HepG2 (cell line): Measurements from ENCODE around the gene MSMO1. TPM values are rescaled to one million over a fixed set of nuclear protein-coding genes. Genes with fewer than 3 reads are reported as not detected.

Experiments
- AKAP8 ChIP-seq: sonication (generic); formaldehyde crosslinking; IDR thresholded peaks from 2 replicates; pipeline ENCODE4 v1.5.1; 2020; ENCODE audit warnings: mild to moderate bottlenecking, missing genetic modification reagents
- HCFC1 ChIP-seq: fragments of 150-350 bp; IDR thresholded peaks from 2 replicates; pipeline ENCODE4 v1.6.1; 2014; ENCODE audit warnings: low read depth, low read length
- JUN ChIP-seq: sonication (generic); formaldehyde crosslinking; IDR thresholded peaks from 2 replicates; pipeline ENCODE4 v1.4.0; 2020; ENCODE audit warnings: mild to moderate bottlenecking, missing genetic modification reagents
- KLF11 ChIP-seq: IDR thresholded peaks from 2 replicates; pipeline ENCODE4 v1.6.1; 2016; ENCODE audit warnings: missing compliant biosample characterization
- PPARG ChIP-seq: conservative IDR thresholded peaks from 2 replicates; pipeline ENCODE4 v1.6.1; 2016; ENCODE audit warnings: missing biosample characterization, missing genetic modification reagents
- RBM22 ChIP-seq: fragments of 200-400 bp; formaldehyde crosslinking; optimal IDR thresholded peaks from 2 replicates; pipeline ENCODE3; 2017; ENCODE audit warnings: mild to moderate bottlenecking, low read length, moderate library complexity
- RERE ChIP-seq: IDR thresholded peaks from 2 replicates; pipeline ENCODE4 v1.6.1; 2016; ENCODE audit warnings: low read depth, missing genetic modification reagents, missing compliant biosample characterization
- TOE1 ChIP-seq: sonication (generic); formaldehyde crosslinking; IDR thresholded peaks from 2 replicates; pipeline ENCODE4 v1.4.0; 2020; ENCODE audit warnings: mild to moderate bottlenecking, missing genetic modification reagents
- ZC3H4 ChIP-seq: sonication (generic); formaldehyde crosslinking; IDR thresholded peaks from 2 replicates; pipeline ENCODE4 v1.4.0; 2020; ENCODE audit warnings: missing genetic modification reagents, borderline replicate concordance
- ZNF263 ChIP-seq: sonication (generic); formaldehyde crosslinking; IDR thresholded peaks from 2 replicates; pipeline ENCODE4 v1.4.0; 2020; ENCODE audit warnings: missing genetic modification reagents
- ZNF296 ChIP-seq: sonication (generic); formaldehyde crosslinking; conservative IDR thresholded peaks from 2 replicates; pipeline ENCODE4 v1.5.0; 2020; ENCODE audit warnings: mild to moderate bottlenecking, missing genetic modification reagents
- ZNF329 ChIP-seq: sonication (generic); formaldehyde crosslinking; IDR thresholded peaks from 2 replicates; pipeline ENCODE4 v1.9.0; 2021; ENCODE audit warnings: low read depth, mild to moderate bottlenecking, missing genetic modification reagents
- ZZZ3 ChIP-seq: sonication (generic); formaldehyde crosslinking; IDR thresholded peaks from 2 replicates; pipeline ENCODE4 v1.4.0; 2020; ENCODE audit warnings: missing genetic modification reagents, mild to moderate bottlenecking, borderline replicate concordance
- polyA plus RNA-seq, 8 experiments: library from polyadenylated mRNA; depleted of rRNA in 3 of 8; stranded (reverse) in 7 of 8; unstranded in 1 of 8; fragments of >200 nt; fragmentation: Illumina TruSeq in 4 of 8; extraction: Trizol in 4 of 8; gene quantifications; 2 replicates each; pipeline versions ENCODE4 v1.2.1 to v1.2.3, GENCODE V29; 2011 to 2016; ENCODE audit warnings: low read depth in 4 of 8, missing spikeins in 1 of 8, mixed read lengths in 1 of 8; ENCODE audit not compliant: insufficient read depth in 1 of 8
- total RNA-seq, 5 experiments: library from RNA; depleted of rRNA; stranded (reverse); fragments of >200 nt; fragmentation: Illumina TruSeq; extraction: Trizol; gene quantifications; 2 replicates each; pipeline ENCODE4 v1.2.3, GENCODE V29; 2016; ENCODE audit warnings: low read depth in 1 of 5
- TF ChIP-seq, protein P1 (sequence below): sonication (generic); formaldehyde crosslinking; IDR thresholded peaks from 2 replicates; pipeline ENCODE4; 2020; ENCODE audit warnings: missing genetic modification reagents, mild to moderate bottlenecking, borderline replicate concordance
- TF ChIP-seq, protein P2 (sequence below): sonication (generic); formaldehyde crosslinking; IDR thresholded peaks from 2 replicates; pipeline ENCODE4 v1.4.0; 2020; ENCODE audit warnings: missing genetic modification reagents

Gene MSMO1
- total and polyA plus RNA-seq, 2 of the 13 experiments (the other 11 are each of a cell fraction or from before 2014, with no cell fraction given) = 98.1 to 216 TPM

GRCh38 chr4:165378745-165379677 is 51.5 kb downstream of the MSMO1 start, which contains the start of gene CPE (continued):
- no peak for TF ChIP-seq RERE (CRISPR knock-in tag)
- 0 out of 2 replicates have a peak, but pooled peaks have one; percentile 37 for TF ChIP-seq ZNF329 (CRISPR knock-in tag)
- no peak for TF ChIP-seq RBM22
- TF ChIP-seq ZZZ3 (CRISPR knock-in tag) = no peak
- TF ChIP-seq TOE1 (CRISPR knock-in tag) = no peak
- TF ChIP-seq, protein P1, sequence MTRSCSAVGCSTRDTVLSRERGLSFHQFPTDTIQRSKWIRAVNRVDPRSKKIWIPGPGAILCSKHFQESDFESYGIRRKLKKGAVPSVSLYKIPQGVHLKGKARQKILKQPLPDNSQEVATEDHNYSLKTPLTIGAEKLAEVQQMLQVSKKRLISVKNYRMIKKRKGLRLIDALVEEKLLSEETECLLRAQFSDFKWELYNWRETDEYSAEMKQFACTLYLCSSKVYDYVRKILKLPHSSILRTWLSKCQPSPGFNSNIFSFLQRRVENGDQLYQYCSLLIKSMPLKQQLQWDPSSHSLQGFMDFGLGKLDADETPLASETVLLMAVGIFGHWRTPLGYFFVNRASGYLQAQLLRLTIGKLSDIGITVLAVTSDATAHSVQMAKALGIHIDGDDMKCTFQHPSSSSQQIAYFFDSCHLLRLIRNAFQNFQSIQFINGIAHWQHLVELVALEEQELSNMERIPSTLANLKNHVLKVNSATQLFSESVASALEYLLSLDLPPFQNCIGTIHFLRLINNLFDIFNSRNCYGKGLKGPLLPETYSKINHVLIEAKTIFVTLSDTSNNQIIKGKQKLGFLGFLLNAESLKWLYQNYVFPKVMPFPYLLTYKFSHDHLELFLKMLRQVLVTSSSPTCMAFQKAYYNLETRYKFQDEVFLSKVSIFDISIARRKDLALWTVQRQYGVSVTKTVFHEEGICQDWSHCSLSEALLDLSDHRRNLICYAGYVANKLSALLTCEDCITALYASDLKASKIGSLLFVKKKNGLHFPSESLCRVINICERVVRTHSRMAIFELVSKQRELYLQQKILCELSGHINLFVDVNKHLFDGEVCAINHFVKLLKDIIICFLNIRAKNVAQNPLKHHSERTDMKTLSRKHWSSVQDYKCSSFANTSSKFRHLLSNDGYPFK (CRISPR knock-in tag) = peak; percentile 67; the same call in 1 of the 2 replicates
- peak; percentile 45; the same call in 1 of the 2 replicates for TF ChIP-seq JUN (CRISPR knock-in tag)
- no peak for TF ChIP-seq ZC3H4 (CRISPR knock-in tag)
- no peak; the same call in 1 of the 2 replicates for TF ChIP-seq ZNF263 (CRISPR knock-in tag)
- TF ChIP-seq PPARG (CRISPR knock-in tag) = no peak; the same call in 1 of the 2 replicates
- TF ChIP-seq ZNF296 = no peak
- 0 out of 2 replicates have a peak, but pooled peaks have one; percentile 13 for TF ChIP-seq HCFC1
- TF ChIP-seq KLF11 (CRISPR knock-in tag) = no peak
- no peak for TF ChIP-seq AKAP8 (CRISPR knock-in tag)
- TF ChIP-seq, protein P2, sequence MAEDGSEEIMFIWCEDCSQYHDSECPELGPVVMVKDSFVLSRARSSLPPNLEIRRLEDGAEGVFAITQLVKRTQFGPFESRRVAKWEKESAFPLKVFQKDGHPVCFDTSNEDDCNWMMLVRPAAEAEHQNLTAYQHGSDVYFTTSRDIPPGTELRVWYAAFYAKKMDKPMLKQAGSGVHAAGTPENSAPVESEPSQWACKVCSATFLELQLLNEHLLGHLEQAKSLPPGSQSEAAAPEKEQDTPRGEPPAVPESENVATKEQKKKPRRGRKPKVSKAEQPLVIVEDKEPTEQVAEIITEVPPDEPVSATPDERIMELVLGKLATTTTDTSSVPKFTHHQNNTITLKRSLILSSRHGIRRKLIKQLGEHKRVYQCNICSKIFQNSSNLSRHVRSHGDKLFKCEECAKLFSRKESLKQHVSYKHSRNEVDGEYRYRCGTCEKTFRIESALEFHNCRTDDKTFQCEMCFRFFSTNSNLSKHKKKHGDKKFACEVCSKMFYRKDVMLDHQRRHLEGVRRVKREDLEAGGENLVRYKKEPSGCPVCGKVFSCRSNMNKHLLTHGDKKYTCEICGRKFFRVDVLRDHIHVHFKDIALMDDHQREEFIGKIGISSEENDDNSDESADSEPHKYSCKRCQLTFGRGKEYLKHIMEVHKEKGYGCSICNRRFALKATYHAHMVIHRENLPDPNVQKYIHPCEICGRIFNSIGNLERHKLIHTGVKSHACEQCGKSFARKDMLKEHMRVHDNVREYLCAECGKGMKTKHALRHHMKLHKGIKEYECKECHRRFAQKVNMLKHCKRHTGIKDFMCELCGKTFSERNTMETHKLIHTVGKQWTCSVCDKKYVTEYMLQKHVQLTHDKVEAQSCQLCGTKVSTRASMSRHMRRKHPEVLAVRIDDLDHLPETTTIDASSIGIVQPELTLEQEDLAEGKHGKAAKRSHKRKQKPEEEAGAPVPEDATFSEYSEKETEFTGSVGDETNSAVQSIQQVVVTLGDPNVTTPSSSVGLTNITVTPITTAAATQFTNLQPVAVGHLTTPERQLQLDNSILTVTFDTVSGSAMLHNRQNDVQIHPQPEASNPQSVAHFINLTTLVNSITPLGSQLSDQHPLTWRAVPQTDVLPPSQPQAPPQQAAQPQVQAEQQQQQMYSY (CRISPR knock-in tag) = no peak; the same call in 1 of the 2 replicates
